ENCODE data around the gene STOM. TPM values are rescaled to one million over a fixed set of nuclear protein-coding genes. Genes with fewer than 3 reads are reported as not detected.

STOM gene
- total RNA-seq, 1 donor from 2014 or later = 620 TPM

DNA sequence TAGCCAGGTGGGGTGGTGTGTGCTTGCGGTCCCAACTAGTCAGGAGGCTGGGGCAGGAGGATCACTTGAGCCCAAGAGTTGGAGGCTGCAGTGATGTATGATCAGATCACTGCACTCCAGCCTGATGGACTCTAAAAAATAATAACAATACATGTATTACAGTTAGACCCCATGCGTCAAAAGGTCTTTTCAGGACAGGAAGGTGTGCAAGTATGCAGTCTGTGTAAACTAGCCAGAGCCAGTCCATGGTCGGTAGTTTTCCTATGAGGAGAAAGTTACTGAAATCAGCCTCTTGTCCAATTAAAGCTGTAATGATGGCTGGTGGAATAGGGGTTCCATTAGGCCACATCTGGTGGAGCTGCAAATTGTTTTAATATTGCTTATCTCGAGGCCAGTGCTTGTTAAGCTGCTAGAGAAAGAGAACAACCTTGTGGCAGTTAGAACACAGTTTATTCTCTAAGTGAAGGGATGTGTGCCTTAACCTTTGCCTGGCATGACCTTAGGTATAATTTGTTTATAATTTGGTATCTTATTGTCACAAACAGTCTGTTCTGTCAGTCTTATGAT, 1.5 kb upstream of the STOM start:
- no peak for DNase-seq (ENCODE audit: low spot score)

GRCh38 chr9:121368745-121369144, 1.3 kb downstream of the STOM start:
- DNase-seq (ENCODE audit: low spot score) = no peak

- no peak for DNase-seq (ENCODE audit: low spot score)
Measured at GRCh38 chr9:121368138-121368522, 1.9 kb downstream of the STOM start.

- DNase-seq (ENCODE audit: low spot score) = no peak
Measured at GRCh38 chr9:121367306-121368137, 2.5 kb downstream of the STOM start.

DNA sequence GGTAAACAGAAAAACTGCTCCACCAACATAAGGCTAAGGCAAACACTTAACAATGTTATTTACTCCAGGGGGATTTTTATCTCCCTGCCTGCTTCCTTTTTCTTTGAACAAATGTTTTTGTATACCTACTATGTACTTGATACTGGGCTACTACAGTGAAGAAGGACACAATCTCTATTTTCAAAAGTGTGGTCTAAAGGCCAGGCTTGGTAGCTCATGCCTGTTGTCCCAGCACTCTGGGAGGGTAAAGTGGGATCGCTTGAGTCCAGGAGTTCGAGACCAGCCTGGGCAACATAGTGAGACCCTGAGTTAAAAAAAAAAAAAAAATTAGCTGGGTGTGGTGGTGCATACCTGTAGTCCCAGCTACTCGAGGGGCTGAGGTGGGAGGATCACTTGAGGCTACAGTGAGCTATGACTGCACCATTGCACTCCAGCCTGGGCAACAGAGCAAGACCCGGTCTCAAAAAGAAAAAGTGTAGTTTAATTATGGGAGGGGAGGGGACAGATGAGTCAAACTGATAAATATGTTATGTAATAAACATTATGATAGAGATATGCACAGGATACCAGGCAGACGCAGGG, 3.3 kb downstream of the STOM start:
- DNase-seq (ENCODE audit: low spot score) = no peak

- DNase-seq (ENCODE audit: low spot score) = no peak
Measured at GRCh38 chr9:121365564-121365963, 4.5 kb downstream of the STOM start.

DNA sequence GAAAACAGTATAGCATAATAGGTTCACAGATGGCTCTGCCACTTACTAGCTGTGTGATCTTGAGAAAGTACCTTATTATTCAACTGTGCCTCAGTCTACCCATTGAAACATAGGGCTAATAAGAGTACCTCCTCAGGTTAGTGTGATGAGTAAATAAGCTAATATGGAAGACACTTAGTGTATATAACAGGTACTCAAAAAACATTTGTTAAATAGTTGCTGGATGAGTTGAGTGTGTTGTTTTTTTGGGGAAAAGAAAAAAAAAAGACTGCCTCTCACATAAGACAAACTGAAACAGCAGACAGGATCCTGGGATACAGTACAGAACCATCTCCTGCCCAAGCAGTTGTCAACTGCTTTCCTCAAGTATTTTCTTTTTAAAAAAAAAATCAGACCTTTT, 5.2 kb downstream of the STOM start:
- no peak for DNase-seq (ENCODE audit: low spot score)

GRCh38 chr9:121364077-121364476, 6.0 kb downstream of the STOM start:
- DNase-seq (ENCODE audit: low spot score) = no peak

DNA sequence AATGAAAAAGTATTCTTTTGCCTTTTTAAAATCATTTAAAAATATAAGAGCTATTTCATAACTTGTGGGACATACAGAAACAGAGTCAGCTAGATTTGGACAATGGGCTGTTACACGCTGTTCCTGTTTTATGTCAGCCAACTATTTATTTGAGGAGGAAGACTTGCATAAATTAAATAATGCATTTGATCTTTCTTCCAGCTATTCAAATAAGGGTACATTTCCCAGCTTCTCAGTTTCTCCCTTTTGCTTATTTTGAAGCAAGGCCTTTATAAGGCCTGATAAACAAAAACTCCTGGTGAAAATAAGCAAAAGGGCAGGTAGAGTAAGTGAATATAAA, 6.5 kb downstream of the STOM start:
- no peak for DNase-seq (ENCODE audit: low spot score)

GRCh38 chr9:121362813-121363621, 7.0 kb downstream of the STOM start:
- no peak for DNase-seq (ENCODE audit: low spot score)

GRCh38 chr9:121360601-121361374, 9.3 kb downstream of the STOM start:
- no peak for DNase-seq (ENCODE audit: low spot score)

DNA sequence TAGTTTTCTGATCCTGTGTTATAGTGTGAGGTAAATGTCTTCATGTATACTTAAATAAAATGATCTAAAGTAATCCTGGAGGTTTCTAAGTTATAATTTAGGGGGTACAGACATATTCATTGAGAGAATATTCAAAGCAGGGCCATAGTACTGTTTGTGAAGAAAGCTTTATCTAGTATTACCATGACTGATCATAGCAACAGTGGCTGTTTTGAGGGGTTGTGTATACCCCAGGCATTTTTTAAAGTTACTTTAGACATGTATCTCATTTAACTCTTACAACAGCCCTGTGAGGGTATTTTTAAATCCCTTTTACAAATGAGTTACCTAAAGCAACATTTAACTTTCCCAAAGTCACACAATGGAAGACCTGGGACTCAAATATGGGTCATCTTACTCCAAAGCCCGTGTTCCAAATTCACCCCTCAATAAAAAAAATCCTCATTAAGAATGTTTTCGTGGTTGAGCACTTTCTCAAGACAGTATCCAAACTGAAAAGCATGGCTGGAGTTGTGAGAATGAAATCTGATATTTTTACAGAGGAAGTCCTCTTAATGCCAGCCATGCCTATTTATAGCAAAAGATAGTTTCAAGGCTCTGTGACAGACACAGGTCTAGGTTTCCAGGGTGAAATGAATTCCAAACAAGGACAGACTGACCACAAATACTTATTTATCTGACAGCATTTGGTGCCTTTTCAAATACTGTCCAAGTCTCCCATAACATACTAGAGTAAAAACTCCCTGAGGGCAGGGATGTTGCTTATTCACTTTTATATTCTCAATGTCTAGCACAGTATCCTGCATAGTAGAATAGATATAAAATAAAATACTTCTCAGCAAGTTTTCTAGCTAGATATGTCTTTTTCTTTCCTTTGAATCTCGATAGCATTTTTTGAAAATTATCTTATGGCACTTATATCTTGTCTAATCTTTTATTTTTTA, 10.4 kb downstream of the STOM start:
- no peak for DNase-seq (ENCODE audit: low spot score)

- no peak for DNase-seq (ENCODE audit: low spot score)
Measured at GRCh38 chr9:121358751-121359150, 11.3 kb downstream of the STOM start.

GRCh38 chr9:121357011-121357410, 13.0 kb downstream of the STOM start:
- DNase-seq (ENCODE audit: low spot score) = no peak

- DNase-seq (ENCODE audit: low spot score) = no peak
Measured at GRCh38 chr9:121354762-121355161, 15.3 kb downstream of the STOM start.

GRCh38 chr9:121354141-121354540, 15.9 kb downstream of the STOM start:
- DNase-seq (ENCODE audit: low spot score) = no peak

DNA sequence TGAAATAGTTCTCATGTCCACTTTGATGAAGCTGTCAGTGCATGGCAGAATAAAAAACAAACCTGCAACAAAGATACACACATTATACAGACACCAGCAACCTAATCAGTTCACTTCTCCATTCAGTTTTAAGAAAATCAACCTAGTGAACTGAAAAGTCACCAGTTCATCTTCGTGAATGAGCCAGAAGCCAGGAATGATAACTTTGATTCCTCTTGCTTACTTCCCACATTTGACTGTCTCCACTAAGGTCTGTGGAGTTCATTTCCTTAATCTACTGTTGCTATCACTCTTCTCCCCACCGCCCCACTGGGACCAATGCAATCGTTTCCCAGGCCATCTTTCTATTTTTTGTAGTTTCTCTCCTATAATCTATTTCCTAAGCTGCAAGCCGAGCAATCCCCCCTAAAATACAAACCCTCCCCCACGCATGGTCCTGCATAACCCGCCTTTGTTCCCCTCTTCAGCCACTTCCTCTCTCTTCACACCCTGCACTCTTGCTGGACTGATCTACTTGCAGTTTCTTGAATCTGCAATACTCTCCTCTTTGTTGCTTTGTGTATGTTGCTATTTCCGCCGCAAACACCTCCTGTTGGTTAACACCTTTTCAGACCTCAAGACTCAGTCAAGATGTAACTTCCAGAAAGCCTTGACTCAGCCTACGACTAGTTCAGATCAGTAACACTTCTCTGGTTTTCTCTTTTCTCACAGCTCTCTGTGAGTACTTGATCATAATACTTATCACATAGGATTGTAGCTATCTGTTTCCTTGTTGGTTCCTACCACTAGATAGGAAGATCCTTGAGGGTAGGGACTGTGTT, 16.6 kb downstream of the STOM start:
- DNase-seq (ENCODE audit: low spot score) = no peak

GRCh38 chr9:121350993-121351561, 19.0 kb downstream of the STOM start:
- DNase-seq (ENCODE audit: low spot score) = no peak

DNA sequence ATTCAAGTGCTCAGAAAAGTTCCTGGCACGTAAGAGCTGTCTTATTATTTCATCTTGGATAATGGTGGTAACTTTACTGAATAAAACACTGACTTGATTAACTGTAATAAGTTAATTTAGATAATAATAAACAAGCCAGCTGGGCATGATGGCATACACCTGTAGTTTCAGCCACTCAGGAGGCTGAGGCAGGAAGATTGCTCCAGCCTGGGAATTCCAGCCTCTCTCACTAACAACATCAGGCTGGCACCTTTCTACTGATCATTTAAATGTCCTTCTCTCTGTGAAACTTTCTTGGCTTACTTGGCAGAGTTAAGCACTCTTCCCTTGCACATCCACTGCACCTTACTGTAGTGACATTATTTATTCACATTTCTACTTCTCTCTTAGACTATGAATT, 20.0 kb downstream of the STOM start:
- DNase-seq (ENCODE audit: low spot score) = no peak
